HG03039 (cell line): ENCODE results near the gene CCS.
A peak's percentile ranks its signal among the peaks of the same experiment; 100 is the strongest.
"Not testable (repeated sequence)": the region's sequence is repeated elsewhere in the genome, so short reads cannot be mapped to it uniquely, and the experiment has no call there.

Source experiments
- ATAC-seq: cut with Tn5 transposase; IDR thresholded peaks from one replicate; pipeline ENCODE4 v1.9.1; 2021; ENCODE audit warnings: mild to moderate bottlenecking, moderate library complexity; ENCODE audit not compliant: unreplicated experiment

The CCS gene

GRCh38 chr11:66592457-66593302 is at the start of gene CCS, which contains the start of gene CCDC87:
Gene CCS, plus strand, starts transcription at chr11:66593185. Its CDS starts 77 bp downstream, at chr11:66593262.
Gene CCDC87, minus strand, starts transcription at chr11:66593063. Its CDS starts 48 bp downstream, at chr11:66593015.
- peak; percentile 83 for ATAC-seq

- ATAC-seq, result no peak
Observed at GRCh38 chr11:66543263-66544107, 49.5 kb upstream of the CCS start.

GRCh38 chr11:66544952-66545351 is 48.0 kb upstream of the CCS start:
- ATAC-seq, result not testable (repeated sequence)

- peak; percentile 79 for ATAC-seq
Observed at GRCh38 chr11:66545701-66546367, 47.2 kb upstream of the CCS start, which contains the start of gene ZDHHC24. Gene ZDHHC24, minus strand, starts transcription at chr11:66546048. Its CDS starts 45 bp downstream, at chr11:66546003.

- no peak for ATAC-seq
Observed at GRCh38 chr11:66546368-66546965, 46.5 kb upstream of the CCS start, which contains the start of gene ACTN3. Gene ACTN3, plus strand, starts transcription at chr11:66546903. Its CDS starts 35 bp downstream, at chr11:66546938.

GRCh38 chr11:66546966-66547661 is 45.9 kb upstream of the CCS start:
- no peak for ATAC-seq

GRCh38 chr11:66547662-66548009 is 45.3 kb upstream of the CCS start:
- ATAC-seq, result no peak

- ATAC-seq, result no peak
Observed at GRCh38 chr11:66548041-66548440, 44.9 kb upstream of the CCS start.

- ATAC-seq, result no peak
Observed at GRCh38 chr11:66548774-66549630, 44.0 kb upstream of the CCS start.

- no peak for ATAC-seq
Observed at GRCh38 chr11:66549696-66550095, 43.3 kb upstream of the CCS start.

GRCh38 chr11:66550887-66551286 is 42.1 kb upstream of the CCS start:
- no peak for ATAC-seq

GRCh38 chr11:66554602-66555001 is 38.4 kb upstream of the CCS start:
- ATAC-seq, result no peak

- ATAC-seq, result no peak
Observed at GRCh38 chr11:66555416-66555815, 37.6 kb upstream of the CCS start.

GRCh38 chr11:66556086-66556485 is 36.9 kb upstream of the CCS start:
- no peak for ATAC-seq

- ATAC-seq, result no peak
Observed at GRCh38 chr11:66557733-66558326, 35.2 kb upstream of the CCS start.

- no peak for ATAC-seq
Observed at GRCh38 chr11:66559142-66559865, 33.7 kb upstream of the CCS start.

GRCh38 chr11:66559866-66560676 is 32.9 kb upstream of the CCS start:
- ATAC-seq, result no peak
